C4-2B (cell line): ENCODE measurements around the gene LHB.

Source experiments
- ZFX ChIP-seq: fragments of 450-650 bp; IDR thresholded peaks from 2 replicates; pipeline ENCODE4 v1.6.1; 2017
- TF ChIP-seq, protein P1 (sequence below): fragments of 450-650 bp; conservative IDR thresholded peaks from 2 replicates; pipeline ENCODE4 v1.5.1; 2017; ENCODE audit warnings: mild to moderate bottlenecking

DNA sequence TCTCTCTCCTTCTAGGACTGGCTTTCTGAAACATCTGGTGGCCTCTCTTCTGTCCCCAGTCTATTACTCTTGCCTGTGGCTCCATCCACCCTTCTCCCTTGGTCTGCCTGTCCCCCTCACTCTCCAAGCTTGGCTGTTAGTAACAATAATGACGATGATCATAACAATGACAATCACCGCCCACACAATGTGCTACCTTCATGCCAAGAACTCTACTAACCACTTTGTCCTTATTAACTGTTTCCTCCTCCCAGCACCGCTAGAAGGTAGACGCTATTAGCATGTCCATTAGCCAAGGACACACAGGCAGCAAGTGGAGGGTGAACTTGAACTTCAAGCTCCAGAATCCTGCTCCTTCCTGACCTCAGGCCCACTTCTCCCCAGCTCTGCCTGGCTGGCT, 26.5 kb downstream of the LHB start:
- TF ChIP-seq, protein P1, sequence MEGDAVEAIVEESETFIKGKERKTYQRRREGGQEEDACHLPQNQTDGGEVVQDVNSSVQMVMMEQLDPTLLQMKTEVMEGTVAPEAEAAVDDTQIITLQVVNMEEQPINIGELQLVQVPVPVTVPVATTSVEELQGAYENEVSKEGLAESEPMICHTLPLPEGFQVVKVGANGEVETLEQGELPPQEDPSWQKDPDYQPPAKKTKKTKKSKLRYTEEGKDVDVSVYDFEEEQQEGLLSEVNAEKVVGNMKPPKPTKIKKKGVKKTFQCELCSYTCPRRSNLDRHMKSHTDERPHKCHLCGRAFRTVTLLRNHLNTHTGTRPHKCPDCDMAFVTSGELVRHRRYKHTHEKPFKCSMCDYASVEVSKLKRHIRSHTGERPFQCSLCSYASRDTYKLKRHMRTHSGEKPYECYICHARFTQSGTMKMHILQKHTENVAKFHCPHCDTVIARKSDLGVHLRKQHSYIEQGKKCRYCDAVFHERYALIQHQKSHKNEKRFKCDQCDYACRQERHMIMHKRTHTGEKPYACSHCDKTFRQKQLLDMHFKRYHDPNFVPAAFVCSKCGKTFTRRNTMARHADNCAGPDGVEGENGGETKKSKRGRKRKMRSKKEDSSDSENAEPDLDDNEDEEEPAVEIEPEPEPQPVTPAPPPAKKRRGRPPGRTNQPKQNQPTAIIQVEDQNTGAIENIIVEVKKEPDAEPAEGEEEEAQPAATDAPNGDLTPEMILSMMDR, result no peak
- no peak for TF ChIP-seq ZFX
